Esophagus (tissue), 2 donors: ENCODE data around the gene MTHFD1L. TPM values are rescaled to one million over a fixed set of nuclear protein-coding genes. Genes with fewer than 3 reads are reported as not detected.
A peak's percentile ranks its signal among the peaks of the same experiment; 100 is the strongest.
"Not testable (repeated sequence)": the region's sequence is repeated elsewhere in the genome, so short reads cannot be mapped to it uniquely, and the experiment has no call there.

Experiments
- H3K27ac ChIP-seq, 2 donors: one replicate each; pipeline ENCODE4 v1.5.1; 2013; ENCODE audit warnings: low read depth in 2 of 2, mild to moderate bottlenecking in 2 of 2, inconsistent platforms in 1 of 2, low read length in 1 of 2, moderate library complexity in 1 of 2
- H3K27me3 ChIP-seq, 2 donors: one replicate each; pipeline ENCODE4 v1.6.1; 2013; ENCODE audit warnings: low read length in 2 of 2, control low read depth in 1 of 2, mild to moderate bottlenecking in 1 of 2; ENCODE audit not compliant: insufficient read depth in 2 of 2, control insufficient read depth in 1 of 2
- H3K36me3 ChIP-seq, 2 donors: one replicate each; pipeline ENCODE4 v1.6.1; 2013; ENCODE audit warnings: low read length in 1 of 2; ENCODE audit not compliant: control insufficient read depth in 2 of 2, insufficient read depth in 2 of 2
- H3K4me1 ChIP-seq, 2 donors: one replicate each; pipeline ENCODE4 v1.6.1; 2013; ENCODE audit warnings: low read length in 1 of 2; ENCODE audit not compliant: control insufficient read depth in 2 of 2, insufficient read depth in 2 of 2
- H3K4me3 ChIP-seq, 2 donors: one replicate each; pipeline ENCODE4 v1.5.1; 2013; ENCODE audit warnings: low read length in 2 of 2, mild to moderate bottlenecking in 2 of 2, low read depth in 1 of 2, moderate library complexity in 1 of 2
- H3K9me3 ChIP-seq, 2 donors: one replicate each; pipeline ENCODE4 v1.6.1; 2013; ENCODE audit warnings: mild to moderate bottlenecking in 2 of 2, low read depth in 1 of 2, low read length in 1 of 2, moderate library complexity in 1 of 2; ENCODE audit not compliant: control insufficient read depth in 2 of 2, insufficient read depth in 1 of 2
- WGBS, 2 donors: extraction: QIAGEN DNeasy Blood & Tissue Kit; methylation state at CpG; one replicate each; pipeline ENCODE4 v1.1.7; 2013; 5-methylcytosine and 5-hydroxymethylcytosine counted together
- polyA plus RNA-seq, 2 donors: library from polyadenylated mRNA; stranded (reverse); fragments of 200-250 nt; gene quantifications; one replicate each; pipeline ENCODE4 v1.2.3, GENCODE V29; 2013
- donor health status: healthy with polysubstance abuse.
- donor health status: Bipolar disorder and iron deficiency.

The MTHFD1L gene
- polyA plus RNA-seq, 2 donors = 1.6 to 4.1 TPM

DNA sequence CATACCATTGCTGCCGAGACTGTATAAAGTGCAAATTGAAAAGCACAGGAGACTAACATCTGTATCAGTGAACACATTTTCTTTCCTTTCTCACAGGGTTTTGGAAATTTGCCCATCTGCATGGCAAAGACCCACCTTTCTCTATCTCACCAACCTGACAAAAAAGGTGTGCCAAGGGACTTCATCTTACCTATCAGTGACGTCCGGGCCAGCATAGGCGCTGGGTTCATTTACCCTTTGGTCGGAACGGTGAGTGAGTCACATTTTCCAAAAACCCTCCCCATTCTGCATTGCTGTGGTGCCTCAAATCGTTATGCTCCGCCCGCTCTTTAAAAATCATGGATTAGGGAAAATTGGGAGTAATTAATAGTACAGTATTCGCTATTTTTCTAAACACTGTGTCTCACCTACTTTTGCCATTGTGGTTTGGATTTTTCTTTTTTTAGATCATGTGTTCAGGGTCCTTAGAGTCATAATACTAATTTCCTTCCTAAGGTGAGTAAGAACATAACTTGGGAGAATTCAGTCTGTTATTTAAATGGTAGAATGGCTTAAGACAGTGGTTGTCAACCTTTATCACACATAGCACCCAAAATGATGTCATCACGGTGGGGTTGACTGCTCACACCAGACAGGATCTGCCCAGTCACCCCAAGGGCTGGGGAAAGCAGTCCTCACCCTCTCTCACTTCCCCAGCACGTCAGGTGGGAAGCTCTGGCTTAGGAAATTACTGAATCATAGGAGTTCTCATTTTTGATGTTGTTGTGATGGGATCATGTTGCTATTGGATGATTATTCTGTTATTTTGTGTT is 171.6 kb downstream of the MTHFD1L start:
- no peaks in the 10 kb centered on the region for H3K9me3 ChIP-seq
- no peaks in the 10 kb centered on the region for H3K4me1 ChIP-seq
- peak overlapping the region; percentile 20 to 71 for H3K27ac ChIP-seq
- H3K36me3 ChIP-seq = no peaks in the 10 kb centered on the region
- 67 to 68% methylated on average over 12 of the region's 12 CpGs for WGBS, 2 donors
- no peak overlapping the region for H3K4me3 ChIP-seq
- no peaks in the 10 kb centered on the region for H3K27me3 ChIP-seq

DNA sequence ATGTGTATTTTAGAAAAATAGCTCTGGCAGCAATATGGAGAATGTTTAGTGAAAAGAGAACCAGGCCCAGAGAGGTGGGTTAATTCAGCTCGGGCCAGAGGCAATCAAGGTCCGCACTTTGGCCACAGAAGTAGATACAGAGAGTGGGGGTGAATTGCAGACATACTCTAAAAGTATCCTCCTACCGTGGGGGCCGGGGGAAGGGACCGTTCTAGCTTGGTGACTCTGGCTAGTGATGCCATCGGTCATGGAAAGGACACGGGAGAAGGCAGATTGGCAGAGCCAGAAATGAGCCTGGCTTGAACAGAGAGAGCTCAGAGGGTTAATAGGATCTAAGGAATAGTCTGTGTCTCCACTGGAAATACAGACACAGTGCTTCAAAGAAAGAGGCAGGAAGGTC is 173.1 kb downstream of the MTHFD1L start:
- 86 to 94% methylated on average over 7 of the region's 7 CpGs for WGBS, 2 donors

DNA sequence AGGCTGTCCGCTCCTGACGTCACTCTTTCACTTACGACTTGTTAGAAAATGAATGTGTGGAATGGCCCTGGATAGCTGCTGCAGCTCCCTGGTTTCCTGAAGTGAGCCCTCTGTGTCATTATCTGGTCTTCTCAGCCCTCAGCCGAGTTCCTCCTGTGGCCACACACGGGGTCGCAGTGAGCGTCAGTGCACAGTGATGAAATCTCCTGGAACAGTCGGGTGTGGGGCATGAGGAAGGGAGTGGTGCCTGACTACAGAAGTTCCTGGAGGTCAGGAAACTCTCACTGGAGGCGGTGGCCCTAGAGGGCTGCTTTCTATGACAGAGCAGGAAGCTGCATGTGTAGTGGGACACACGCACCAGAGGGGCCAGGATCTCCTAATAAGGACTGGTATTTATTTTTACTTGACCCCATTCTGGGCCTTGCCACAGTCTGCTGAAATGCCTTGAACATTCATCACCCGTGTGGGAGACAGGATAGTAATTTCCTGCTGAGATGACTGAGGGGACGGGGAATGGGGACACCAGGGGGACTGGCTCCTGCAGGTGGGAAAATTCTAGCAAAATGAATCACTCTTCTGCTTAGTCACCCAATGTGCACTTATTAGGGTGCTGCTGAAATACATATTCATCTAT is 175.5 kb downstream of the MTHFD1L start:
- WGBS, 2 donors = 48 to 51% methylated on average over 11 to 12 of the region's 12 CpGs
- peak overlapping the region; percentile 31 to 64 for H3K27ac ChIP-seq
- H3K36me3 ChIP-seq, H3K4me1 ChIP-seq, H3K9me3 ChIP-seq, H3K4me3 ChIP-seq, H3K27me3 ChIP-seq: not testable (repeated sequence)

More for the DNA sequence above, 173.1 kb downstream of the MTHFD1L start:
- Histone ChIP-seq H3K36me3 (no peaks in the 10 kb centered on the region), H3K9me3 (no peaks in the 10 kb centered on the region), H3K4me1 (no peaks in the 10 kb centered on the region), H3K27me3 (no peaks in the 10 kb centered on the region), H3K4me3 (no peak overlapping the region), H3K27ac (no peak overlapping the region)

DNA sequence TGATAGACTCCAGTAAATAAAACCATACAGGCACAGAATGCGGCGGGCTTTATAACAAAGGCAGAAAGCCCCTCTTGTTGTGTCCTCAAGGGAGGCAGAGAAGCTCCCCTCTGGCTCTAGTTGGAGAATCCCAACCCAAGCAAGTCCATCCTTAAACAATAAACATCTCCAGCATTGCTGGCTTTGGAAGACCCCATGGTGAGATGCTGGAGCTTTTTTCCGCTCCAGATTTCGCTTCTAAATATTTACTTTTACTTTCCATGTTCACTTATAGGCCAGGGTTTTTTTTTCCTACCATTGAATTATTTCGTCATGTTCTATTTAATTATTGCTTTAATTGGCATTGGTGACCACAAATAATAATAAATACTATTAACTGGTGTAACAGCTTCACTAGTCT is 176.2 kb downstream of the MTHFD1L start:
- Histone ChIP-seq H3K4me3 (no peak overlapping the region), H3K9me3 (no peaks in the 10 kb centered on the region), H3K27ac (peak overlapping the region; percentile 31 to 64), H3K36me3 (no peaks in the 10 kb centered on the region), H3K27me3 (no peaks in the 10 kb centered on the region), H3K4me1 (no peaks in the 10 kb centered on the region)
- WGBS, 2 donors = 91 to 94% methylated on average over 5 of the region's 5 CpGs

DNA sequence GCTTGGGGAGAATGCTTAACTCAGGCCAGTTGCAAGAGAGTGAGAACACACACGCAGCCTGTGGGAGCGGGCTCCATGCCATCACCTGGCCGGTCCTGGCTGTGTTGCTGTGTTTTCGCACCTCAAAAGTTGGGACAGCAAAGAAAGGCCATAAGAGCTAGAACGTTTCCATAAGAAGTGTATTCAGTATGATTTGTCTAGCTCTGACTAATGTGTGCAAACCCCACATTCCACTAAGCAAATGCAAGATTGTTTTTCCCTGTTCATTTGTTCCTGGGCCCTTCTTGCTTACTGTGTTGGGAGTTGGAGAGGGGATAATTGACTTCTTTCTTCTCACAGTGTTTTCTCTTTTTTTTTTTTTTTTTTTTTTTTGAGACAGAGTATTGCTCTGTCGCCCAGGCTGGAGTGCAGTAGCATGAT is 177.4 kb downstream of the MTHFD1L start:
- H3K4me1 ChIP-seq, H3K4me3 ChIP-seq, H3K9me3 ChIP-seq, H3K27me3 ChIP-seq, H3K36me3 ChIP-seq, H3K27ac ChIP-seq: not testable (repeated sequence)
- WGBS, 2 donors = 75 to 85% methylated on average over 6 of the region's 6 CpGs

DNA sequence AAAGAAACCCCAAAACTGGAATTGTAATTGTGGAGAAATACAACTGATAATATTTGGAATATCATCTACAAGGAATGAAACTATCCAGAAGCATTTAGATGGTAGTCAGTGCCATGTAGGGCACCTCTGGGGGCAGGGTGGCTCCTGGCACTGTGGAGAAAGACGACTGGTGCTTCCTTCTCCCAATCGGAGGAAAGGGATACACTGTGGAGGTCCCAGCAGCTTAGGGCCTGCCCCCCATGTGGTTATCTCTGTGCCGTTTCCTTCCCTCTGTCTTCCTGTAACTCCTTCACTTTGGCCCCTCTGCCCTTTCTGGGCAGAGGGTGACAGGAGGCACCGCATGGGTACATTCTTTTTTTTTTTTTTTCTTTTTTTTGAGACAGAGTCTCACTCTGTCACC is 178.4 kb downstream of the MTHFD1L start:
- 87 to 89% methylated on average over 4 of the region's 4 CpGs for WGBS, 2 donors
- Histone ChIP-seq H3K4me3 (no peak overlapping the region), H3K9me3 (no peaks in the 10 kb centered on the region), H3K36me3 (no peaks in the 10 kb centered on the region), H3K27me3 (no peaks in the 10 kb centered on the region), H3K27ac (no peak overlapping the region), H3K4me1 (no peaks in the 10 kb centered on the region)

DNA sequence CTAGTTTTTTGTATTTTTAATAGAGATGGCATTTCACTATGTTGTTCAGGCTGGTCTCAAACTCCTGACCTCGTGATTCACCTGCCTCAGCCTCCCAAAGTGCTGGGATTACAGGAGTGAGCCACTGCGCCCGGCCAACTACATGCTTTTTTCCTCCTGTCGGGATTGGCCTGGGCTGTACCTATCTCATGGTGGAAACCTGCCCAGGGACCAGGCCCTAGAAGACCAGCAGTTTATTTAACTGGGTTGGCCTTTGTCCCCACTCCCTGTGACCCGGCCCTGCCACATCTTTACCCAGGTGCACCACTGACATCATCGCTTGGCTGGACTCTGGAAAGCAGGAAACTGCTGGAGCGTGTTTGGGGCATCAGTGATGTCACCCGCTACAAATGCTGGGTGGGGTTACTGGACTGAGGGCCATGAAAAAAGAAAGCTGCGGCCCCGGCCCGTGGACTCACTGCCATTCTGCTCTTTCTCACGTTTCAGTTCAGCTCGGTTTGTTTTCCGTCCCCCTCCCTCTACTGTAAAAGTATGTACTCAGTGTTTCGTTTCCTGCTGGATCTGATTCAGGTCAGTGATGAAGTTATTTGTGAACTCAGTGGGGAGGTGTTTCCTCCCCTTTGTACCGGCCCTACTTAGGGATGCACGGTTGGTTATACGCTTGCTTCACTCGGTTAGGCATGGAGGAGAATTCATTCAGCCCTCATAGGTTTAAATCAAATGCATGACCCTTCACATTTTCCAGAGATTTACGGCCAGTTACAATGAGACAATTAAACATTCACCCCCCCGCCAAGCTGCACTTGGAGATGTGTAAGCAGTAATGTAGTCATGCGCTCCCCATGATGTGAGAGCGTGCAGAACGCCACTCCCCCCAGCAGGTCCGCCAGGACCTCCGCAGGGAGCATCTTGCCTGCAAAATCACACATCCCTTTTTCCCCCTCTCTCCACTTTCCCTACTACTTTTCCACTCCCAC is 179.3 kb downstream of the MTHFD1L start:
- 50 to 67% methylated on average over 26 of the region's 26 CpGs for WGBS, 2 donors
- H3K27me3 ChIP-seq = no peaks in the 10 kb centered on the region
- peak overlapping the region; percentile 15 to 47 for H3K27ac ChIP-seq
- no peaks in the 10 kb centered on the region for H3K4me1 ChIP-seq
- no peaks in the 10 kb centered on the region for H3K36me3 ChIP-seq
- no peak overlapping the region for H3K4me3 ChIP-seq
- no peaks in the 10 kb centered on the region for H3K9me3 ChIP-seq

DNA sequence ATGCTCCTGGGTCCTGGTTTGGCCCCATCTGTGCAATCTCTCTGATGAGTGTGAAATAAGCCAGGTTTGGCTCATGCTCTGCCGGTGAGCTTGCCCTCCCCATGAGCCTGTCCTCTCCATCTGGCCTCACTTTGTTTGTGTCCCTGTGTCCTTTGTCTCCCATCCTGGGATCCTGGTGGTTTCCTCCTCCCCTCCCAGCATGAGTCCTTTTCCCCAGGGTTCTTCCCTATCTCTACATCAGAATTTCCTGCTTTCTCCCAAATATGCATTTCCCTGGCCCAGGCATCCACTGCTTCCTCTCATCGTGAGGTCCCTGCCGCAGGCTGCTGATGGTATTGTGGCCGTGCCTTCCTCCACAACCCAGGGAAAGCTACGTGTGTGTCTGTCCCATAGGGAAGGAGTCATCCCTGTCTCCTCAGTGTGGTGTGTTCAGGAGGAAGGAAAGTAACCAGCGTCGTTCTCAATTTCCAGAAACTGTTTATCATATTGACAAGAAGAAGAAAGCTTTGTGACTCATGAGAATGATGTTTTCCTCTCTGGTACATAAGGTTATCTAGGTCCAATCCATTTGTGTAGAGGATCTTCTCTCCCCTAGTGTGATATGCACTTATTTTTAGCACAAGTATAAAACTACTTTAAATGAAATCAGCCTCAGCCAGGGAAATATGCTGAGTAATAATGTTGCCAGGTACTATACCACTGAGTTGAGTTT is 180.2 kb downstream of the MTHFD1L start:
- H3K4me1 ChIP-seq, H3K9me3 ChIP-seq, H3K27me3 ChIP-seq, H3K4me3 ChIP-seq, H3K36me3 ChIP-seq: not testable (repeated sequence)
- 68 to 75% methylated on average over 7 of the region's 7 CpGs for WGBS, 2 donors
- peak overlapping the region in 1 of 2 donors; percentile 47 for H3K27ac ChIP-seq

DNA sequence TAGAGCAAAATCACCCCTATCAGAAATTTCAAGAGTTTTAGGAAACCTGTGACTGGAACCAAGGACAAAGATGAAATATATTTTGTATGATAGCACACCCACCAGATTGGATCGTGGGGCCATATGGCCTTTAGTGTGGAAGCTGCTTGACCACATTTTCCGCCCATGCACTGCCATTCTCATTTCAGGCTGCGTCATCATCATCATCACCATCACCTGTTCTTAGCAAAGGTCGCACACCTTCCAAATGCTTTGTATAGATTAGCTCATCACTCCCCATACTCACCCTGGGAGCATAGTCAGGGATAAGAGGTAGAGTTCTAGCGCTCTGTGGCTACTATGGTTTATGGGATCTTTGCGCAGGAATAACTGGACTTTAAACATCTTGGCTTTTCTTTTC is 185.7 kb downstream of the MTHFD1L start:
- H3K9me3 ChIP-seq = no peaks in the 10 kb centered on the region
- H3K36me3 ChIP-seq = no peaks in the 10 kb centered on the region
- no peak overlapping the region for H3K27ac ChIP-seq
- peaks cover 0 to 2% of the 10 kb centered on the region in 2 donors for H3K4me1 ChIP-seq
- no peaks in the 10 kb centered on the region for H3K27me3 ChIP-seq
- no peak overlapping the region for H3K4me3 ChIP-seq
- 97% methylated on average over 6 of the region's 6 CpGs for WGBS, 2 donors
